HG02884 (cell line): ENCODE results near the gene SHH.
"Not testable (repeated sequence)": the region's sequence is repeated elsewhere in the genome, so short reads cannot be mapped to it uniquely, and the experiment has no call there.

Experiments used
- ATAC-seq: cut with Tn5 transposase; IDR thresholded peaks from one replicate; pipeline ENCODE4 v1.9.1; 2021; ENCODE audit warnings: mild to moderate bottlenecking, moderate library complexity; ENCODE audit not compliant: unreplicated experiment

The SHH gene

GRCh38 chr7:155843426-155844018 lies 31.3 kb upstream of the SHH start:
- no peak for ATAC-seq

GRCh38 chr7:155842496-155843265 lies 30.4 kb upstream of the SHH start:
- ATAC-seq: no peak

- no peak for ATAC-seq
Measured at GRCh38 chr7:155840909-155841308, 28.6 kb upstream of the SHH start.

- ATAC-seq: no peak
Measured at GRCh38 chr7:155840262-155840885, 28.1 kb upstream of the SHH start.

GRCh38 chr7:155839461-155839860 lies 27.2 kb upstream of the SHH start:
- ATAC-seq: no peak

- ATAC-seq: not testable (repeated sequence)
Measured at GRCh38 chr7:155838312-155838711, 26.0 kb upstream of the SHH start.

- ATAC-seq: no peak
Measured at GRCh38 chr7:155837126-155837479, 24.8 kb upstream of the SHH start.

- ATAC-seq: no peak
Measured at GRCh38 chr7:155836216-155837125, 24.2 kb upstream of the SHH start.

GRCh38 chr7:155835446-155836215 lies 23.4 kb upstream of the SHH start:
- no peak for ATAC-seq

GRCh38 chr7:155834486-155835048 lies 22.3 kb upstream of the SHH start:
- ATAC-seq: no peak

- ATAC-seq: no peak
Measured at GRCh38 chr7:155833651-155834050, 21.4 kb upstream of the SHH start.

- no peak for ATAC-seq
Measured at GRCh38 chr7:155832581-155832981, 20.3 kb upstream of the SHH start.

GRCh38 chr7:155831807-155832524 lies 19.7 kb upstream of the SHH start:
- ATAC-seq: no peak

GRCh38 chr7:155830961-155831806 lies 18.9 kb upstream of the SHH start:
- no peak for ATAC-seq

GRCh38 chr7:155829796-155830470 lies 17.7 kb upstream of the SHH start:
- ATAC-seq: no peak

GRCh38 chr7:155825336-155825735 lies 13.1 kb upstream of the SHH start:
- ATAC-seq: no peak

GRCh38 chr7:155824227-155824886 lies 12.1 kb upstream of the SHH start:
- ATAC-seq: no peak

GRCh38 chr7:155821851-155822250 lies 9.6 kb upstream of the SHH start:
- ATAC-seq: no peak
